HEK293 (cell line): ENCODE results near the gene MSL3B.

Experiments used
- CTCF ChIP-seq: fragments of 450-650 bp; formaldehyde crosslinking; IDR thresholded peaks from 2 replicates; pipeline ENCODE4 v1.5.1; 2016; ENCODE audit warnings: missing biosample characterization, missing genetic modification characterization
- SETDB1 ChIP-seq: IDR thresholded peaks from one replicate; pipeline ENCODE4 v1.6.1; 2017; ENCODE audit warnings: mild to moderate bottlenecking, low read length, moderate library complexity, mixed read lengths; ENCODE audit not compliant: insufficient read length
- YY1 ChIP-seq: fragments of 450-650 bp; formaldehyde crosslinking; IDR thresholded peaks from 2 replicates; pipeline ENCODE4 v1.5.1; 2018; ENCODE audit warnings: missing biosample characterization, missing genetic modification characterization
- ZBTB10 ChIP-seq: fragments of 450-650 bp; formaldehyde crosslinking; IDR thresholded peaks from 2 replicates; pipeline ENCODE4 v1.5.1; 2016; ENCODE audit warnings: missing biosample characterization, missing genetic modification characterization
- ZNF274 ChIP-seq, 2 experiments: fragments of 200-500 bp in 1 of 2; fragments of 450-650 bp in 1 of 2; sonication (Bioruptor generic) in 1 of 2; formaldehyde crosslinking in 1 of 2; IDR thresholded peaks; 2 replicates each; pipeline versions ENCODE4 v1.5.1 to v1.6.1; 2014 to 2016; ENCODE audit warnings: borderline replicate concordance in 1 of 2, inconsistent platforms in 1 of 2, low read length in 1 of 2, missing biosample characterization in 1 of 2, missing genetic modification characterization in 1 of 2
- ZNF324 ChIP-seq: fragments of 450-650 bp; formaldehyde crosslinking; IDR thresholded peaks from 2 replicates; pipeline ENCODE4 v1.5.1; 2016; ENCODE audit warnings: missing biosample characterization, missing genetic modification characterization
- ZNF510 ChIP-seq: fragments of 450-650 bp; formaldehyde crosslinking; IDR thresholded peaks from 2 replicates; pipeline ENCODE4 v1.5.1; 2018; ENCODE audit warnings: mild to moderate bottlenecking, missing genetic modification characterization, missing biosample characterization; ENCODE audit not compliant: insufficient replicate concordance
- TF ChIP-seq, protein P1 (sequence below): fragments of 450-650 bp; formaldehyde crosslinking; IDR thresholded peaks from 2 replicates; pipeline ENCODE4 v1.5.1; 2016; ENCODE audit warnings: missing biosample characterization, missing genetic modification characterization, low read depth

DNA sequence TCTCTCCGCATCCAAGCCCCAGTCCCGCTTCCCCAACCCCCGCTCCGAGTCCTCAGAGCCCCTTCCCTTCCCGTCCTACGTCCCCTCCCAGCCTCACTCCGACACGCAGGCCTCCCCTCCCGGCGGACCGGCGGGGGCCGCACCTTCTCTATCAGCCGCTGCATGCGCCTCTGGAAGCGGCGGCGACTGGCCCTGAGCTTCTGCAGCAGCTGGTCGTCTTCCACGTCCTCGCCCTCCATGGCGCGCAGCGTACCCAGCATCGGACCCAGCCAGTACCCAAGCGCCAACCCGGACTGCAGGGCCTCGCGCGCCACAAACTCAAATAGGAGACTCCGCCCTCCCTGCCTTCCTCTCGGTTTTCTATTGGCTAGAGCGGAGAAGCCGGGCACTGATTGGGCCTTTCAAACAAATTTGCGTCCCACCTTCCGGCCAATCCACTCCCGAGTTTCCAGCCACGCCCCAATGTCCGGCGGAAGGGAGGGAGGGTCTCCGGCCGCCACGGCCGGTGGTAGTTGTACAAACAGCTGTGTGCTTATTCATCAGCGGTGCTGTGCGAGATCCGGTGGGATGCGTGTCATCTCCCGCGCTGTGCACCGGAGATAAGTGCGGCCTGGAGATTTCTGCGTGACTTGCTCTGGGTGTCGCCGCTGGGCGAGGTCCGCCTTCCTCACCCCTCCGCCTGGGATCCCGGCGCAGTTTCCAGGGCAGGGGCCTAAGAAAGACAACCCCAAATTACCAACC is 13.8 kb downstream of the MSL3B start, which contains the start of gene HJURP:
- TF ChIP-seq SETDB1: peak; percentile 77
- TF ChIP-seq, protein P1, sequence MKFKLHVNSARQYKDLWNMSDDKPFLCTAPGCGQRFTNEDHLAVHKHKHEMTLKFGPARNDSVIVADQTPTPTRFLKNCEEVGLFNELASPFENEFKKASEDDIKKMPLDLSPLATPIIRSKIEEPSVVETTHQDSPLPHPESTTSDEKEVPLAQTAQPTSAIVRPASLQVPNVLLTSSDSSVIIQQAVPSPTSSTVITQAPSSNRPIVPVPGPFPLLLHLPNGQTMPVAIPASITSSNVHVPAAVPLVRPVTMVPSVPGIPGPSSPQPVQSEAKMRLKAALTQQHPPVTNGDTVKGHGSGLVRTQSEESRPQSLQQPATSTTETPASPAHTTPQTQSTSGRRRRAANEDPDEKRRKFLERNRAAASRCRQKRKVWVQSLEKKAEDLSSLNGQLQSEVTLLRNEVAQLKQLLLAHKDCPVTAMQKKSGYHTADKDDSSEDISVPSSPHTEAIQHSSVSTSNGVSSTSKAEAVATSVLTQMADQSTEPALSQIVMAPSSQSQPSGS (tag by site-specific recombination): no peak
- TF ChIP-seq YY1 (tag by site-specific recombination): 0 out of 2 replicates have a peak, but pooled peaks have one; percentile 24
- TF ChIP-seq ZNF274 (IDR thresholded peaks at IDR 0.05; ENCODE audit: low read length): no peak
- no peak for TF ChIP-seq ZNF274 (tag by site-specific recombination; IDR thresholded peaks at IDR 0.05; ENCODE audit: borderline replicate concordance)
- 0 out of 2 replicates have a peak, but pooled peaks have one; percentile 28 for TF ChIP-seq CTCF (tag by site-specific recombination)
- no peak for TF ChIP-seq ZBTB10 (tag by site-specific recombination)
- no peak for TF ChIP-seq ZNF510
- TF ChIP-seq ZNF324: no peak
